B cell (primary cell): Measurements from ENCODE around the gene MRPS27. TPM values are rescaled to one million over a fixed set of nuclear protein-coding genes. Genes with fewer than 3 reads are reported as not detected.

Experiments used
- ATAC-seq: fragments of 200-7000 bp; cut with Tn5 transposase; one replicate; pipeline ENCODE4 v1.10.0; 2021; ENCODE audit warnings: low read depth, mild to moderate bottlenecking, moderate number of reproducible peaks, moderate library complexity
- CTCF ChIA-PET: fragments of 350-600 bp; sonication (Branson Sonifier 250); formaldehyde crosslinking; loops from one replicate; lab custom pipeline; 2021; ENCODE audit warnings: antibody characterized with exemption, inconsistent platforms; lab: Charles Lee
- POLR2A ChIA-PET: fragments of 350-600 bp; sonication (Branson Sonifier 250); formaldehyde crosslinking; loops from one replicate; lab custom pipeline; 2021; ENCODE audit warnings: antibody characterized with exemption; lab: Charles Lee
- DNase-seq: peaks from one replicate; pipeline ENCODE4 v3.0.0; 2013
- H2AFZ ChIP-seq: 2 replicates; pipeline ENCODE4 v1.6.1; 2012; ENCODE audit warnings: mild to moderate bottlenecking, low read depth, low read length; ENCODE audit not compliant: insufficient read depth, poor library complexity, severe bottlenecking
- H3K27ac ChIP-seq, 2 donors: 1 replicate in 1 of 2; 2 replicates in 1 of 2; pipeline ENCODE4 v1.5.1; 2012 to 2013; ENCODE audit warnings: low read length in 2 of 2, mild to moderate bottlenecking in 2 of 2, moderate library complexity in 1 of 2
- H3K27me3 ChIP-seq, 4 experiments: fragments of 200-600 bp in 1 of 4; sonication (generic) in 1 of 4; replicated peaks in 1 of 4; 1 replicate in 2 of 4; 2 replicates in 2 of 4; pipeline versions ENCODE4 v1.6.1 to v1.7.0; 2013 to 2016; ENCODE audit warnings: low read length in 3 of 4, mild to moderate bottlenecking in 2 of 4, mixed read lengths in 1 of 4, moderate library complexity in 1 of 4; ENCODE audit not compliant: insufficient read depth in 4 of 4, control insufficient read depth in 3 of 4; ENCODE audit errors: control extremely low read depth in 1 of 4
- H3K36me3 ChIP-seq, 2 experiments: replicated peaks in 1 of 2; 1 replicate in 1 of 2; 2 replicates in 1 of 2; pipeline versions ENCODE4 v1.6.1 to v1.7.1; 2013; ENCODE audit warnings: low read length in 1 of 2; ENCODE audit not compliant: insufficient read depth in 2 of 2, control insufficient read depth in 1 of 2; ENCODE audit errors: control extremely low read depth in 1 of 2, extremely low read depth in 1 of 2
- H3K4me1 ChIP-seq, 2 donors: fragments of 200-600 bp in 1 of 2; sonication (generic) in 1 of 2; 1 replicate in 1 of 2; 2 replicates in 1 of 2; pipeline versions ENCODE4 v1.5.1 to v1.6.1; 2013 to 2017; ENCODE audit warnings: low read length in 2 of 2; ENCODE audit not compliant: control insufficient read depth in 2 of 2, insufficient read depth in 2 of 2
- H3K4me2 ChIP-seq: replicated peaks from 2 replicates; pipeline ENCODE3; 2012; ENCODE audit warnings: mild to moderate bottlenecking, low read depth, low read length; ENCODE audit not compliant: poor library complexity, severe bottlenecking
- H3K4me3 ChIP-seq, 5 experiments: fragments of 200-600 bp in 1 of 5; sonication (generic) in 1 of 5; 1 replicate in 3 of 5; 2 replicates in 2 of 5; pipeline versions ENCODE4 v1.5.1 to v1.7.0; 2011 to 2016; ENCODE audit warnings: low read length in 4 of 5, mild to moderate bottlenecking in 4 of 5, low read depth in 2 of 5, control low read depth in 1 of 5, moderate library complexity in 1 of 5; ENCODE audit not compliant: insufficient read depth in 1 of 5; ENCODE audit errors: control extremely low read depth in 1 of 5, extremely low read depth in 1 of 5
- H3K79me2 ChIP-seq: fragments of 200-600 bp; sonication (generic); one replicate; pipeline ENCODE4 v1.6.0; 2016; ENCODE audit warnings: low read length; ENCODE audit not compliant: control insufficient read depth, insufficient read depth
- H3K9ac ChIP-seq: fragments of 200-600 bp; sonication (generic); 2 replicates; pipeline ENCODE4 v1.6.1; 2017; ENCODE audit warnings: mild to moderate bottlenecking, low read length, moderate library complexity
- H3K9me3 ChIP-seq, 3 donors: one replicate each; pipeline versions ENCODE4 v1.6.1 to v1.7.1; 2013; ENCODE audit warnings: low read length in 2 of 3; ENCODE audit not compliant: control insufficient read depth in 2 of 3, insufficient read depth in 1 of 3; ENCODE audit errors: control extremely low read depth in 1 of 3
- H4K20me1 ChIP-seq: 2 replicates; pipeline ENCODE4 v1.6.0; 2012; ENCODE audit warnings: mild to moderate bottlenecking, low read length; ENCODE audit not compliant: insufficient read depth, control insufficient read depth, poor library complexity, severe bottlenecking
- H3K27ac Mint-ChIP-seq: one replicate; pipeline ENCODE4 v1.8.0; 2021; ENCODE audit warnings: mixed read lengths
- H3K27me3 Mint-ChIP-seq: one replicate; pipeline ENCODE4 v1.8.0; 2021; ENCODE audit warnings: mixed read lengths
- H3K4me1 Mint-ChIP-seq: one replicate; pipeline ENCODE4 v1.8.0; 2021; ENCODE audit warnings: mixed read lengths
- H3K4me3 Mint-ChIP-seq: one replicate; pipeline ENCODE4 v1.8.0; 2021; ENCODE audit warnings: mixed read lengths
- H3K9me3 Mint-ChIP-seq: one replicate; pipeline ENCODE4 v1.8.0; 2022; ENCODE audit warnings: mixed read lengths; ENCODE audit not compliant: insufficient read depth
- EZH2 ChIP-seq: IDR thresholded peaks from 2 replicates; pipeline ENCODE4 v1.6.1; 2012; ENCODE audit warnings: borderline replicate concordance, low read depth, mild to moderate bottlenecking, moderate library complexity, low read length; ENCODE audit not compliant: insufficient read depth, poor library complexity, severe bottlenecking
- WGBS: methylation state at CpG from one replicate; pipeline ENCODE4 v1.1.5; 2013; ENCODE audit warnings: missing lambda C conversion rate; ENCODE audit not compliant: insufficient coverage; 5-methylcytosine and 5-hydroxymethylcytosine counted together
- intact Hi-C: fragments of 100-400 bp; cut with micrococcal nuclease; formaldehyde crosslinking; loops from one replicate; pipeline ENCODE4 v1.10.0; 2022
- polyA plus RNA-seq: library from polyadenylated mRNA; depleted of rRNA; stranded (reverse); fragments of >200 nt; gene quantifications from 2 replicates; pipeline ENCODE4 v1.2.3, GENCODE V29; 2012
- total RNA-seq, 2 donors: library from RNA; stranded (reverse); fragments of 120-200 nt in 1 of 2; gene quantifications; 1 replicate in 1 of 2; 2 replicates in 1 of 2; pipeline versions ENCODE4 v1.2.3 to v1.2.4, GENCODE V29; 2013 to 2022
- TF ChIP-seq, protein P1 (sequence below): fragments of 200-600 bp; IDR thresholded peaks from one replicate; pipeline ENCODE4 v1.8.0; 2022; ENCODE audit warnings: antibody characterized with exemption, mild to moderate bottlenecking

Gene MRPS27
- total and polyA plus RNA-seq, 2 donors (not counting 1 experiment from before 2014, with no cell fraction given): 33.4 to 58.3 TPM

DNA sequence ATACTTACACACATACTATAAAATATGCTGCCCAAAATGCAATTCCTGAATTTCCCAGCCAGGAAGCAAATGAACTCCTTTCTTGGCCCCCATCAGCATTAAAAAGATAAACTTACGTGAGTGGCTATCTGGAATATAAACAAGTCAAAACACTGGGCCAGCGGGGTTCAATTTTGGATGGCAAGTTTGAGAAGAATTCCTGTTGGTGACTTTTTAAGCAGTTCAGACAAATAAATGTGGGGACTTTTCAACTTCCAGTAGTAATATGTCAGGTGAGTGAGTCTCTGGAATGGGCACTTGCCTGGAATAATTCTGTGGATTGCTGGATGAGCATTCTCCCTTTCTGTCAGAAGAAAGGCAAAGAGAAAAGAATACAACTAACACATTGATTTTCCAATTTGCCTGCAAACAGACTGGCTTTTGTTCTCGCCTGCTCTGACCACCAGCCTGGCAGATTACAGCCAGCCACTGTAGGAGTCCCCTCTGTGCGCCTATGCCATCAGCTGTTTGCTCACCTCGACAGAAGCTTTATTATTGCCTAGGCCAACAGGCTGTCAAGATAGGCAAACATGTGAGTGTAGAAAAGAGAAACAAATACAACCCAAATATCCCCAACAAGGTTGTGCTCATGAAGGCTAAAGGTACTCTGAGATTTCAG, 78.6 kb downstream of the MRPS27 start:
- Histone ChIP-seq H3K9ac (no peak overlapping the region), H3K27ac (no peak overlapping the region), H3K4me1 (no peaks in the 10 kb centered on the region), H3K27me3 (no peaks in the 10 kb centered on the region), H3K4me2 (no peak overlapping the region), H4K20me1 (no peaks in the 10 kb centered on the region), H3K9me3 (no peaks in the 10 kb centered on the region), H3K4me3 (no peak overlapping the region), H3K36me3 (peaks cover 4 to 20% of the 10 kb centered on the region in 2 experiments), H3K79me2 (no peaks in the 10 kb centered on the region), H2AFZ (no peak overlapping the region)
- peaks cover 4% of the 10 kb centered on the region for H3K4me1 Mint-ChIP-seq
- POLR2A ChIA-PET: no interaction called here
- H3K9me3 Mint-ChIP-seq: no peaks in the 10 kb centered on the region
- H3K27ac Mint-ChIP-seq: no peak overlapping the region
- 98% methylated on average over 4 of the region's 5 CpGs for WGBS
- DNase-seq (no peak), ATAC-seq (no peak)
- no peak overlapping the region for H3K4me3 Mint-ChIP-seq
- CTCF ChIA-PET: no interaction called here
- H3K27me3 Mint-ChIP-seq: no peaks in the 10 kb centered on the region
- TF ChIP-seq, protein P1, sequence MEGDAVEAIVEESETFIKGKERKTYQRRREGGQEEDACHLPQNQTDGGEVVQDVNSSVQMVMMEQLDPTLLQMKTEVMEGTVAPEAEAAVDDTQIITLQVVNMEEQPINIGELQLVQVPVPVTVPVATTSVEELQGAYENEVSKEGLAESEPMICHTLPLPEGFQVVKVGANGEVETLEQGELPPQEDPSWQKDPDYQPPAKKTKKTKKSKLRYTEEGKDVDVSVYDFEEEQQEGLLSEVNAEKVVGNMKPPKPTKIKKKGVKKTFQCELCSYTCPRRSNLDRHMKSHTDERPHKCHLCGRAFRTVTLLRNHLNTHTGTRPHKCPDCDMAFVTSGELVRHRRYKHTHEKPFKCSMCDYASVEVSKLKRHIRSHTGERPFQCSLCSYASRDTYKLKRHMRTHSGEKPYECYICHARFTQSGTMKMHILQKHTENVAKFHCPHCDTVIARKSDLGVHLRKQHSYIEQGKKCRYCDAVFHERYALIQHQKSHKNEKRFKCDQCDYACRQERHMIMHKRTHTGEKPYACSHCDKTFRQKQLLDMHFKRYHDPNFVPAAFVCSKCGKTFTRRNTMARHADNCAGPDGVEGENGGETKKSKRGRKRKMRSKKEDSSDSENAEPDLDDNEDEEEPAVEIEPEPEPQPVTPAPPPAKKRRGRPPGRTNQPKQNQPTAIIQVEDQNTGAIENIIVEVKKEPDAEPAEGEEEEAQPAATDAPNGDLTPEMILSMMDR: no peak
- TF ChIP-seq EZH2: no peak
- intact Hi-C loops: no loop called here

DNA sequence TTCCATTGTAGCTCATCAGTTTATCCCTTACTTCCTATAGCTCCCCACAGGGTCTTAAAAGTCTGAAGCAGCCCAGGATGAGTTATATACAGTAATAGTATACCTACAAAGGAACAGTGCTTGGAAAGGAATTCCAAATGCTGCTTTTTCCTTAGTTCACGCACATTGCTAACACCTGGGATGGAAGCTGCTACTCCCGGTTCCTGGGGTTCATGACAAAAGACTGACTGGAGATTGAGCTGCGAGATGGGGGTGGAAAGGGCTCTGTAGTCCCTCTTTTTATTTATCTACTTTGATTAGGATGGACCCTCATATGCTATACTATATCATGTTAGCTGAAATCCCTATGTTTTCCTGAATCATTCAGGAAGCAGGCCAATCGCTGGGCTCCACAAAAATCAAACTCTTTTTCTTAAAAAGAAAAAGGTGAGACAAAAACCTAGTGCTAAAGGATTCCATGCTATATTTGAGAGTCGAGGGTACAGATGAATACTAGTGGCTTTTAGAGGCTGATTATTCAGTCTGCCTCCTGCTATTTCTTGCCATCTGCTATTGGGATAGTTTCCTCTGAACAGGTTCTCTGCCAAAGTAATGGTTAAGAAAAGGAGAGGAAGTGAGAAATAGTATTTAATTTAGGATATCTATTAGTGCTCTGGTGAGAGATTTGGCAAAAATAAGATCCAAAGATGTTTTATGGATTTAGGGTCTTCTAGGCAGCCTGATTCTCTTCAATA, 81.2 kb downstream of the MRPS27 start:
- H3K36me3 ChIP-seq: peaks cover 9 to 32% of the 10 kb centered on the region in 2 experiments
- H3K79me2 ChIP-seq: no peaks in the 10 kb centered on the region
- H3K9me3 ChIP-seq: no peaks in the 10 kb centered on the region
- H2AFZ ChIP-seq: no peak overlapping the region
- Mint-ChIP-seq H3K4me1 (peaks cover 10% of the 10 kb centered on the region), H3K4me3 (no peak overlapping the region), H3K27ac (no peak overlapping the region), H3K9me3 (no peaks in the 10 kb centered on the region), H3K27me3 (no peaks in the 10 kb centered on the region)
- CTCF ChIA-PET: interaction anchor here (1.0 kb wide), 1 partner anchor 31 kb away, joined by 3 read pairs; no protein-coding TSS in a partner anchor
- POLR2A ChIA-PET: no interaction called here
- H3K4me3 ChIP-seq: no peak overlapping the region
- no peak overlapping the region for H3K4me2 ChIP-seq
- DNase-seq: no peak
- no peak overlapping the region for H3K27ac ChIP-seq
- ATAC-seq: no peak
- H3K4me1 ChIP-seq: no peaks in the 10 kb centered on the region
- H3K9ac ChIP-seq: no peak overlapping the region
- no peaks in the 10 kb centered on the region for H3K27me3 ChIP-seq
- intact Hi-C loops: no loop called here
- H4K20me1 ChIP-seq: no peaks in the 10 kb centered on the region
- no peak for TF ChIP-seq EZH2
- TF ChIP-seq, protein P1: no peak
- 94% methylated on average over 3 of the region's 5 CpGs for WGBS
